ENCODE data around the gene CTSO. TPM values are rescaled to one million over a fixed set of nuclear protein-coding genes. Genes with fewer than 3 reads are reported as not detected.

CTSO gene
- total and polyA plus RNA-seq, 2 of the 8 experiments (the other 6 are each of a cell fraction or from before 2014, with no cell fraction given), result 0.39 to 0.41 TPM

- no peak for TF ChIP-seq CHD7 (IDR thresholded peaks at IDR 0.05; ENCODE audit: insufficient replicate concordance, low read length)
- no peak for TF ChIP-seq CBX5 (IDR thresholded peaks at IDR 0.05; ENCODE audit: low read depth, low read length)
- no peak for TF ChIP-seq CREB1 (IDR thresholded peaks at IDR 0.05)
- TF ChIP-seq SUZ12 (IDR thresholded peaks at IDR 0.05; ENCODE audit: low read length), result no peak
- TF ChIP-seq CTBP2 (IDR thresholded peaks at IDR 0.05; ENCODE audit: borderline replicate concordance, insufficient read depth, insufficient read length, low read length), result no peak
- TF ChIP-seq MAX (IDR thresholded peaks at IDR 0.05), result no peak
- TF ChIP-seq CTCF (IDR thresholded peaks at IDR 0.05; ENCODE audit: control extremely low read depth in 1 of 3, insufficient read depth in 1 of 3, low read depth in 1 of 3, low read length in 3 of 3), result no peak
- TF ChIP-seq NRF1 (IDR thresholded peaks at IDR 0.05; ENCODE audit: low read depth, low read length), result no peak
Measured at GRCh38 chr4:155887045-155887444, 66.6 kb downstream of the CTSO start (continued).
